ENCODE data around the gene RFX4.

The RFX4 gene

GRCh38 chr12:106670131-106670530 lies 87.3 kb downstream of the RFX4 start:
- Histone ChIP-seq H4K20me1 (ENCODE audit: insufficient read depth, low read length) (no peaks in the 10 kb centered on the region), H2AFZ (ENCODE audit: low read length) (no peak overlapping the region), H3K79me2 (ENCODE audit: low read length) (no peaks in the 10 kb centered on the region), H3K9me3 (replicated peaks; ENCODE audit: insufficient read depth, low read length) (no peaks in the 10 kb centered on the region), H3K27ac (ENCODE audit: low read length) (no peak overlapping the region), H3K36me3 (replicated peaks; ENCODE audit: insufficient read depth, low read length) (no peaks in the 10 kb centered on the region), H3K9me2 (replicated peaks; ENCODE audit: insufficient read depth, low read length) (no peaks in the 10 kb centered on the region), H3K4me3 (ENCODE audit: low read length) (no peak overlapping the region), H3K4me2 (ENCODE audit: low read depth, low read length) (no peak overlapping the region), H3K27me3 (replicated peaks; ENCODE audit: insufficient read depth, low read length) (no peaks in the 10 kb centered on the region), H3F3A (ENCODE audit: insufficient read depth, low read length) (no peaks in the 10 kb centered on the region), H3K4me1 (ENCODE audit: low read length) (no peaks in the 10 kb centered on the region), H3K9ac (ENCODE audit: low read length) (no peak overlapping the region)
- no peak for DNase-seq
- TF ChIP-seq EZH2 (optimal IDR thresholded peaks at IDR 0.05; ENCODE audit: low read depth, low read length): no peak
- TF ChIP-seq CTCF (IDR thresholded peaks at IDR 0.05; ENCODE audit: low read length): no peak
- no peak for TF ChIP-seq EZH2phosphoT487 (IDR thresholded peaks at IDR 0.05; ENCODE audit: low read length)

- TF ChIP-seq EZH2 (optimal IDR thresholded peaks at IDR 0.05; ENCODE audit: low read depth, low read length) (no peak), CTCF (IDR thresholded peaks at IDR 0.05; ENCODE audit: low read length) (no peak), EZH2phosphoT487 (IDR thresholded peaks at IDR 0.05; ENCODE audit: low read length) (no peak)
- Histone ChIP-seq H4K20me1 (ENCODE audit: insufficient read depth, low read length) (no peaks in the 10 kb centered on the region), H3K4me1 (ENCODE audit: low read length) (no peaks in the 10 kb centered on the region), H3K27ac (ENCODE audit: low read length) (no peak overlapping the region), H3K9ac (ENCODE audit: low read length) (no peak overlapping the region), H3K9me2 (replicated peaks; ENCODE audit: insufficient read depth, low read length) (no peaks in the 10 kb centered on the region), H3F3A (ENCODE audit: insufficient read depth, low read length) (no peaks in the 10 kb centered on the region), H3K79me2 (ENCODE audit: low read length) (no peaks in the 10 kb centered on the region), H3K4me2 (ENCODE audit: low read depth, low read length) (no peak overlapping the region), H3K36me3 (replicated peaks; ENCODE audit: insufficient read depth, low read length) (no peaks in the 10 kb centered on the region), H3K9me3 (replicated peaks; ENCODE audit: insufficient read depth, low read length) (no peaks in the 10 kb centered on the region), H3K4me3 (ENCODE audit: low read length) (no peak overlapping the region), H3K27me3 (replicated peaks; ENCODE audit: insufficient read depth, low read length) (no peaks in the 10 kb centered on the region), H2AFZ (ENCODE audit: low read length) (no peak overlapping the region)
- no peak for DNase-seq
Measured at GRCh38 chr12:106671840-106672239, 89.0 kb downstream of the RFX4 start.

DNA sequence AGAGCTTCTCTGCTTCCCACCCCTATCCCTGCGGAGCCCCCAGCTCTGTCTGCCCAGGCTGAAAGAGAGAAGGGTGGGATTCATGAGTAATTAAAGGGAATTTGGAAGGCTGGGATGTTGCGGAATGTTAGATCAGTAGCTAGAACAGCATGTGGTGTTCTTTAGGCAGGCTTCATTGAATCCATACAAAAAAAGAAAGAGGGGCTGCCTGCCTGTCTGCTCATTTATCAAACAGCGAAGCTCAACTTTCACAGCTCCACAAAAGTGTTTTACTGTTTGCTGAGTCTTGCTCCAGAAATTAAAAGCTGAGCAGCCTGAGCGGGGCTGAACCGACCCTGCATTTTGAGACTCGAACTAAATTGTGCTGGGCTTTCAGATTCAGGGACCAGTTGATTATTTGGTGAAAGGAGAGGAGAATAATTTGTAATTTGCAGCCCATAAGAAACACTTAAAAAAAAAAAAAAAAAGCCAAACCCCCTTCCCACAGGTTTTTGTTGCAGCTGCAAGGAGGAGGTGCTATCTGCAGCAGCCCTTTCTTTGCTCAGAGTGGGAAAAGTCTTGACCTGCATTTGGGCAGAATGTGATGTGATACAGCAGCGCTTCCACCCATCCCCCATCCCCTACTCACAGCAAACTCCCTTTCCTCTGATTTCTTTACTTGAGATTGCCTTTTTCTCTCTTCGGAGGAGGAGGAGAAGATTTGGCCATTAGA lies 89.7 kb downstream of the RFX4 start:
- Histone ChIP-seq H3F3A (ENCODE audit: insufficient read depth, low read length) (no peaks in the 10 kb centered on the region), H3K9ac (ENCODE audit: low read length) (no peak overlapping the region), H3K9me2 (replicated peaks; ENCODE audit: insufficient read depth, low read length) (no peaks in the 10 kb centered on the region), H3K79me2 (ENCODE audit: low read length) (no peaks in the 10 kb centered on the region), H3K27ac (ENCODE audit: low read length) (no peak overlapping the region), H2AFZ (ENCODE audit: low read length) (no peak overlapping the region), H3K4me1 (ENCODE audit: low read length) (no peaks in the 10 kb centered on the region), H3K36me3 (replicated peaks; ENCODE audit: insufficient read depth, low read length) (no peaks in the 10 kb centered on the region), H4K20me1 (ENCODE audit: insufficient read depth, low read length) (no peaks in the 10 kb centered on the region), H3K4me3 (ENCODE audit: low read length) (no peak overlapping the region), H3K27me3 (replicated peaks; ENCODE audit: insufficient read depth, low read length) (no peaks in the 10 kb centered on the region), H3K4me2 (ENCODE audit: low read depth, low read length) (no peak overlapping the region), H3K9me3 (replicated peaks; ENCODE audit: insufficient read depth, low read length) (no peaks in the 10 kb centered on the region)
- TF ChIP-seq EZH2 (optimal IDR thresholded peaks at IDR 0.05; ENCODE audit: low read depth, low read length) (no peak), EZH2phosphoT487 (IDR thresholded peaks at IDR 0.05; ENCODE audit: low read length) (no peak), CTCF (IDR thresholded peaks at IDR 0.05; ENCODE audit: low read length) (no peak)
- DNase-seq: no peak

All from MM.1S (cell line).